ENCODE data around the gene FGD3. TPM values are rescaled to one million over a fixed set of nuclear protein-coding genes. Genes with fewer than 3 reads are reported as not detected.

The FGD3 gene
- total RNA-seq, 1 experiment from 2014 or later = 1.8 TPM

- H3K4me2 ChIP-seq (ENCODE audit: insufficient read depth, insufficient read length, low read length) = no peak overlapping the region
- no peak overlapping the region for H3K56ac ChIP-seq (ENCODE audit: insufficient read length, low read depth, low read length)
- H2AFZ ChIP-seq (ENCODE audit: low read length) = no peak overlapping the region
- no peak overlapping the region for H4K5ac ChIP-seq (ENCODE audit: insufficient read length, low read depth, low read length)
- H2BK20ac ChIP-seq (ENCODE audit: low read depth, low read length, poor library complexity, severe bottlenecking) = no peak overlapping the region
- peaks cover 7 to 24% (median 23%) of the 10 kb centered on the region in 3 experiments for H3K36me3 Mint-ChIP-seq (ENCODE audit: insufficient read depth in 1 of 3, low read depth in 3 of 3)
- peaks cover 8% of the 10 kb centered on the region for H3K27me3 Mint-ChIP-seq (ENCODE audit: low read depth)
- no peaks in the 10 kb centered on the region for H3K79me2 ChIP-seq (ENCODE audit: insufficient read depth, low read length)
- TF ChIP-seq CTCF (conservative IDR thresholded peaks at IDR 0.05) = no peak
- no peaks in the 10 kb centered on the region for H3K23me2 ChIP-seq (ENCODE audit: insufficient read length, low read depth, low read length, poor library complexity, severe bottlenecking)
- H3K4me1 Mint-ChIP-seq = peaks cover 9 to 23% of the 10 kb centered on the region in 2 experiments; a peak in 3 of 4 replicates
- no peak overlapping the region for H3K18ac ChIP-seq (ENCODE audit: insufficient read length, low read depth, low read length)
- H3T11ph ChIP-seq (ENCODE audit: low read length) = no peak overlapping the region
- no peaks in the 10 kb centered on the region for H3K4me1 ChIP-seq (ENCODE audit: insufficient read depth, low read length)
- DNase-seq = no peak
- no peaks in the 10 kb centered on the region for H3K27me3 ChIP-seq (ENCODE audit: insufficient read depth, low read length)
- H3K14ac ChIP-seq (ENCODE audit: insufficient read depth, low read length) = no peak overlapping the region
- no peak overlapping the region for H2BK15ac ChIP-seq (ENCODE audit: low read depth, low read length)
- no peak overlapping the region for H3K9ac ChIP-seq (ENCODE audit: extremely low read depth, insufficient read length, low read length)
- H4K8ac ChIP-seq (replicated peaks; ENCODE audit: insufficient read length, low read depth, low read length) = no peak overlapping the region
- H3K4ac ChIP-seq (ENCODE audit: low read depth, low read length) = no peak overlapping the region
- no CpG with 5 or more reads among the region's 8 CpGs for WGBS (ENCODE audit: extremely low coverage, insufficient read length, low lambda C conversion rate)
- H2BK5ac ChIP-seq (ENCODE audit: insufficient read length, low read length) = no peak overlapping the region
- H3K27ac Mint-ChIP-seq = no peak overlapping the region
- no peak overlapping the region for H2AK5ac ChIP-seq (ENCODE audit: insufficient read length, low read length)
- H3K9me3 Mint-ChIP-seq = peaks cover 25 to 33% of the 10 kb centered on the region in 2 experiments
- no peak overlapping the region for H3K27ac ChIP-seq (ENCODE audit: insufficient read length, low read depth, low read length)
- H4K91ac ChIP-seq (ENCODE audit: insufficient read length, low read depth, low read length) = no peak overlapping the region
- H3K4me3 Mint-ChIP-seq = no peak overlapping the region
- no peaks in the 10 kb centered on the region for H3K79me1 ChIP-seq (ENCODE audit: insufficient read depth, low read depth, low read length, poor library complexity, severe bottlenecking)
- no peaks in the 10 kb centered on the region for H3K9me3 ChIP-seq (ENCODE audit: control insufficient read depth, low read depth, low read length)
- H2BK12ac ChIP-seq (ENCODE audit: insufficient read length, low read depth, low read length) = no peak overlapping the region
- H2BK120ac ChIP-seq (ENCODE audit: low read depth, low read length, poor library complexity, severe bottlenecking) = no peak overlapping the region
- no peak overlapping the region for H3K23ac ChIP-seq (ENCODE audit: insufficient read length, low read depth, low read length)
- no peaks in the 10 kb centered on the region for H4K20me1 ChIP-seq (ENCODE audit: control insufficient read depth, insufficient read depth, insufficient read length)
These were observed 55.4 kb downstream of the FGD3 start for GRCh38 chr9:93002700-93003099.
